Measurements from ENCODE around the gene PODXL2.

Gene PODXL2

DNA sequence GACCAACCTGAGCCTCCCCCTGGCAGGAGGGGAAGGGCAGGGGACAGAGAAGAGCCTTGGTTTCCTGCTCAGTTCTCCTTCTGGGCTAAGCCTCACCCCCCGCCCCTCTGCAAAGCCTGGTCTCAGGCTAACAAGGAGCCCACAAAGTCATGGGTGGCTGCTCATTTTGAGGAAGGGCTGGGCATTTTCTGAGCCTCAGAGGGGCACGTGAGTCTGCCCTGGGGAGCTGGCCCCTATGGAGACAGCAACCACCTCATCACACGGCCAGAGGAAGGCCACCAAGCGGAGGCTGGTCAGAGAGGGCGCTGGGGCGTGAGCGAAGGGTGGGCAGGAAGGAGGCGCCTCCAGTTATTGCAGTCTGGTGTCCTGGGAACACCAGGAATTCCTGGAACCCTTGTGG lies 62.5 kb downstream of the PODXL2 start:
- no peak overlapping the region for H3K27ac ChIP-seq (ENCODE audit: low read length)
- H3K9ac ChIP-seq (ENCODE audit: low read length) = no peak overlapping the region
- no peaks in the 10 kb centered on the region for H3K27me3 ChIP-seq (ENCODE audit: control insufficient read depth, insufficient read depth, low read length)

GRCh38 chr3:127691974-127692373 lies 63.0 kb downstream of the PODXL2 start:
- H3K9ac ChIP-seq (ENCODE audit: low read length) = no peak overlapping the region
- H3K27ac ChIP-seq (ENCODE audit: low read length) = no peak overlapping the region
- no peak overlapping the region for H3K4me3 ChIP-seq (ENCODE audit: low read length)
- H3K27me3 ChIP-seq (ENCODE audit: control insufficient read depth, insufficient read depth, low read length) = no peaks in the 10 kb centered on the region
- H3K36me3 ChIP-seq (ENCODE audit: control insufficient read depth, low read depth, low read length) = no peaks in the 10 kb centered on the region
- peaks cover 17% of the 10 kb centered on the region for H3K4me1 ChIP-seq (ENCODE audit: control insufficient read depth, low read depth, low read length)
- H3K9me3 ChIP-seq (ENCODE audit: control insufficient read depth, low read depth, low read length) = no peaks in the 10 kb centered on the region

More for the DNA sequence above, 62.5 kb downstream of the PODXL2 start:
- no peak overlapping the region for H3K4me3 ChIP-seq (ENCODE audit: low read length)
- no peaks in the 10 kb centered on the region for H3K9me3 ChIP-seq (ENCODE audit: control insufficient read depth, low read depth, low read length)
- peaks cover 17% of the 10 kb centered on the region for H3K4me1 ChIP-seq (ENCODE audit: control insufficient read depth, low read depth, low read length)
- no peaks in the 10 kb centered on the region for H3K36me3 ChIP-seq (ENCODE audit: control insufficient read depth, low read depth, low read length)

- no peak overlapping the region for H3K4me3 ChIP-seq (ENCODE audit: low read length)
- no peaks in the 10 kb centered on the region for H3K27me3 ChIP-seq (ENCODE audit: control insufficient read depth, insufficient read depth, low read length)
- no peak overlapping the region for H3K9ac ChIP-seq (ENCODE audit: low read length)
- H3K9me3 ChIP-seq (ENCODE audit: control insufficient read depth, low read depth, low read length) = no peaks in the 10 kb centered on the region
- peaks cover 17% of the 10 kb centered on the region for H3K4me1 ChIP-seq (ENCODE audit: control insufficient read depth, low read depth, low read length)
- no peaks in the 10 kb centered on the region for H3K36me3 ChIP-seq (ENCODE audit: control insufficient read depth, low read depth, low read length)
- no peak overlapping the region for H3K27ac ChIP-seq (ENCODE audit: low read length)
Measured at GRCh38 chr3:127692501-127693335, 63.7 kb downstream of the PODXL2 start.

DNA sequence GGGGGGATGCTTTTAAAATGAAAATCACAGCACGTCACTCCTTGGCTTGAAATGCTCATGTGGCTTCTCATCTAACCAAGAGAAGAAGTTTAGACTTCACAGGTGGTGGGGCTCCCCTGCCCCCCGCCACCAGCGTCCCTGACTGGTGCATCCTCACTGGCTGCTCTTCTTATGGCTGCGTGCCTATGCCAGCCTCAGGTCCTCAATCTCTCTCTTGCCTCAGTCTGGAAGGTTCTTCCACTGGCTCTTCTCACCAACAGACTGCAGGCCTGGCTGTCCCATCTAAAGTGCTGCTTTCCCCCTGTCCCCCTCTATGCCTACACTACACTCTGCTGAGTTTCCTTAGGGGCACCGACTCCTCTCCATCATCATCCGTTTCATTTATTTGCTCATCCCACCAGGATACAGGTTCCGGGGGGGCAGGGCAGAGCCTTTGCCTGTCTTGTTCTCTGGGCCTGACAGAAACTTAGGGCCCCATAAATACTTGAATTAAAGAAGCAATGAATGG lies 64.4 kb downstream of the PODXL2 start:
- Histone ChIP-seq H3K36me3 (ENCODE audit: control insufficient read depth, low read depth, low read length) (no peaks in the 10 kb centered on the region), H3K27me3 (ENCODE audit: control insufficient read depth, insufficient read depth, low read length) (no peaks in the 10 kb centered on the region), H3K27ac (ENCODE audit: low read length) (no peak overlapping the region), H3K9me3 (ENCODE audit: control insufficient read depth, low read depth, low read length) (no peaks in the 10 kb centered on the region), H3K9ac (ENCODE audit: low read length) (no peak overlapping the region), H3K4me1 (ENCODE audit: control insufficient read depth, low read depth, low read length) (peaks cover 17% of the 10 kb centered on the region), H3K4me3 (ENCODE audit: low read length) (no peak overlapping the region)

- Histone ChIP-seq H3K36me3 (ENCODE audit: control insufficient read depth, low read depth, low read length) (no peaks in the 10 kb centered on the region), H3K27me3 (ENCODE audit: control insufficient read depth, insufficient read depth, low read length) (no peaks in the 10 kb centered on the region), H3K9ac (ENCODE audit: low read length) (no peak overlapping the region)
Measured at GRCh38 chr3:127694467-127695215, 65.7 kb downstream of the PODXL2 start.

GRCh38 chr3:127697551-127698240 lies 68.7 kb downstream of the PODXL2 start:
- H3K36me3 ChIP-seq (ENCODE audit: control insufficient read depth, low read depth, low read length) = no peaks in the 10 kb centered on the region
- H3K9ac ChIP-seq (ENCODE audit: low read length) = no peak overlapping the region
- no peak overlapping the region for H3K27ac ChIP-seq (ENCODE audit: low read length)
- no peaks in the 10 kb centered on the region for H3K27me3 ChIP-seq (ENCODE audit: control insufficient read depth, insufficient read depth, low read length)
- no peaks in the 10 kb centered on the region for H3K9me3 ChIP-seq (ENCODE audit: control insufficient read depth, low read depth, low read length)
- no peak overlapping the region for H3K4me3 ChIP-seq (ENCODE audit: low read length)
- no peaks in the 10 kb centered on the region for H3K4me1 ChIP-seq (ENCODE audit: control insufficient read depth, low read depth, low read length)

More at GRCh38 chr3:127694467-127695215, 65.7 kb downstream of the PODXL2 start:
- peaks cover 10% of the 10 kb centered on the region for H3K4me1 ChIP-seq (ENCODE audit: control insufficient read depth, low read depth, low read length)
- no peaks in the 10 kb centered on the region for H3K9me3 ChIP-seq (ENCODE audit: control insufficient read depth, low read depth, low read length)
- no peak overlapping the region for H3K27ac ChIP-seq (ENCODE audit: low read length)
- no peak overlapping the region for H3K4me3 ChIP-seq (ENCODE audit: low read length)

DNA sequence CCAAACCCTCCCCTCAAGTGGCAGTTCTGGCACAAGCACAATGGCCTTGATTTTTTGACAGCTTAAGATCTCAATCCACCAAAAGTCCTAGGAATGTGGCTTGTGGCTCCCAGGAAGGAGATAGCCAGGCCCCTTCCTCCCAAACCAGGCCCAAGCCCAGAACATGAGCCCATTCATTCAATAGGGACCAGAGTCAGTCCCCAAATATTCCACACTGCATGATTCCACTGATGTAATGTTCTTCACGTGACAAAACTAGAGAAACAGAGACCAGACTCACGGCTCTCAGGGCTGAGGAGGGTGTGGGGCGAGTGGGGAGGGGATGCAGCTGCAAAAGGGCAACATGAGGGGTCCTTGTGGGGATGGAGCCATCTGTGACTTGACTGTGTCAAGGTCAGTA lies 69.3 kb downstream of the PODXL2 start:
- Histone ChIP-seq H3K9ac (ENCODE audit: low read length) (no peak overlapping the region), H3K27ac (ENCODE audit: low read length) (no peak overlapping the region), H3K9me3 (ENCODE audit: control insufficient read depth, low read depth, low read length) (no peaks in the 10 kb centered on the region), H3K4me3 (ENCODE audit: low read length) (no peak overlapping the region), H3K36me3 (ENCODE audit: control insufficient read depth, low read depth, low read length) (no peaks in the 10 kb centered on the region), H3K27me3 (ENCODE audit: control insufficient read depth, insufficient read depth, low read length) (no peaks in the 10 kb centered on the region), H3K4me1 (ENCODE audit: control insufficient read depth, low read depth, low read length) (no peaks in the 10 kb centered on the region)

GRCh38 chr3:127698691-127699415 lies 69.9 kb downstream of the PODXL2 start:
- no peak overlapping the region for H3K9ac ChIP-seq (ENCODE audit: low read length)
- no peak overlapping the region for H3K27ac ChIP-seq (ENCODE audit: low read length)
- H3K4me1 ChIP-seq (ENCODE audit: control insufficient read depth, low read depth, low read length) = no peaks in the 10 kb centered on the region
- H3K4me3 ChIP-seq (ENCODE audit: low read length) = no peak overlapping the region
- no peaks in the 10 kb centered on the region for H3K27me3 ChIP-seq (ENCODE audit: control insufficient read depth, insufficient read depth, low read length)
- no peaks in the 10 kb centered on the region for H3K36me3 ChIP-seq (ENCODE audit: control insufficient read depth, low read depth, low read length)
- H3K9me3 ChIP-seq (ENCODE audit: control insufficient read depth, low read depth, low read length) = no peaks in the 10 kb centered on the region

- Histone ChIP-seq H3K36me3 (ENCODE audit: control insufficient read depth, low read depth, low read length) (no peaks in the 10 kb centered on the region), H3K27me3 (ENCODE audit: control insufficient read depth, insufficient read depth, low read length) (no peaks in the 10 kb centered on the region), H3K4me1 (ENCODE audit: control insufficient read depth, low read depth, low read length) (no peaks in the 10 kb centered on the region), H3K9me3 (ENCODE audit: control insufficient read depth, low read depth, low read length) (no peaks in the 10 kb centered on the region), H3K27ac (ENCODE audit: low read length) (no peak overlapping the region), H3K4me3 (ENCODE audit: low read length) (no peak overlapping the region), H3K9ac (ENCODE audit: low read length) (no peak overlapping the region)
Measured at GRCh38 chr3:127699416-127700300, 70.7 kb downstream of the PODXL2 start.

DNA sequence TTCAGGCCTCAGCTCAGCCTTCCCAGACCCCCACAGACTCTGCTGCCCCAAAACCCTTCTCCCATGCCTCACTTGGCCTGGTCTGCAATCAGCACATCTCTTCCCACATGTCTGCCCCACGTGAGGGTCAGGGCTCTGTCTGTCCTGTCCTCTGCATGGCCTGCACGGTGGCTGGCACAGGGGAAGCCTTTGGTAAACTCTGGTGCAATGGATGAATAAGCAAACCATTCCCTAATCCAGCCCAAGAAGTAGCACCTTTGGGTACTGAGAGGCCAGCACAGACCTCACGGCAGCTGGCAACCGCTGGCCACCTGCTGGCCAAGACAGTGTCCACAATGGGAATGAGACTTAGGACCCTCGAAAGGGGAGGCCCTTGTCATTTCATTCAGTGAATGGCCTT lies 71.4 kb downstream of the PODXL2 start:
- no peaks in the 10 kb centered on the region for H3K4me1 ChIP-seq (ENCODE audit: control insufficient read depth, low read depth, low read length)
- no peaks in the 10 kb centered on the region for H3K27me3 ChIP-seq (ENCODE audit: control insufficient read depth, insufficient read depth, low read length)
- H3K4me3 ChIP-seq (ENCODE audit: low read length) = no peak overlapping the region
- H3K9ac ChIP-seq (ENCODE audit: low read length) = no peak overlapping the region
- no peaks in the 10 kb centered on the region for H3K36me3 ChIP-seq (ENCODE audit: control insufficient read depth, low read depth, low read length)
- no peak overlapping the region for H3K27ac ChIP-seq (ENCODE audit: low read length)
- H3K9me3 ChIP-seq (ENCODE audit: control insufficient read depth, low read depth, low read length) = no peaks in the 10 kb centered on the region

Measured in iPS-18a (cell line).